ENCODE data around the gene DENND2A. TPM values are rescaled to one million over a fixed set of nuclear protein-coding genes. Genes with fewer than 3 reads are reported as not detected.
"Not testable (repeated sequence)": the region's sequence is repeated elsewhere in the genome, so short reads cannot be mapped to it uniquely, and the experiment has no call there.

DENND2A gene
- total RNA-seq, 2 experiments from 2014 or later = not detected

- POLR2A ChIA-PET; H3K27ac Mint-ChIP-seq; intact Hi-C loops (cut with DNase I, micrococcal nuclease); CTCF ChIA-PET; H3K4me3 Mint-ChIP-seq; H3K4me1 Mint-ChIP-seq; H3K27me3 Mint-ChIP-seq; H3K9me3 Mint-ChIP-seq (ENCODE audit: low read depth); ATAC-seq; H3K36me3 Mint-ChIP-seq (ENCODE audit: low read depth); DNase-seq: not testable (repeated sequence)
Observed at GRCh38 chr7:140553236-140553635, 87.4 kb downstream of the DENND2A start.

GRCh38 chr7:140552240-140552679, 88.4 kb downstream of the DENND2A start:
- Mint-ChIP-seq H3K4me3 (no peak overlapping the region), H3K9me3 (ENCODE audit: low read depth) (no peaks in the 10 kb centered on the region), H3K27me3 (no peaks in the 10 kb centered on the region), H3K4me1 (no peaks in the 10 kb centered on the region), H3K36me3 (ENCODE audit: low read depth) (no peaks in the 10 kb centered on the region), H3K27ac (no peak overlapping the region)
- ATAC-seq = no peak
- POLR2A ChIA-PET = no interaction called here
- DNase-seq = no peak
- CTCF ChIA-PET = no interaction called here
- intact Hi-C loops (cut with DNase I, micrococcal nuclease) = no loop called here

- intact Hi-C loops (cut with DNase I, micrococcal nuclease) = no loop called here
- Mint-ChIP-seq H3K27me3 (no peaks in the 10 kb centered on the region), H3K4me3 (no peak overlapping the region), H3K27ac (no peak overlapping the region), H3K9me3 (ENCODE audit: low read depth) (no peaks in the 10 kb centered on the region), H3K36me3 (ENCODE audit: low read depth) (no peaks in the 10 kb centered on the region), H3K4me1 (no peaks in the 10 kb centered on the region)
- no peak for DNase-seq
- ChIA-PET CTCF (interaction anchor here (0.6 to 0.7 kb wide), 2 partner anchors 13 to 64 kb away, joined by 3 read pairs; no protein-coding TSS in a partner anchor), POLR2A (no interaction called here)
- ATAC-seq = no peak
Observed at GRCh38 chr7:140551355-140552239, 89.0 kb downstream of the DENND2A start.

GRCh38 chr7:140546947-140547346, 93.7 kb downstream of the DENND2A start:
- Mint-ChIP-seq H3K27ac (no peak overlapping the region), H3K4me1 (no peaks in the 10 kb centered on the region), H3K4me3 (no peak overlapping the region), H3K27me3 (no peaks in the 10 kb centered on the region), H3K36me3 (ENCODE audit: low read depth) (no peaks in the 10 kb centered on the region), H3K9me3 (ENCODE audit: low read depth) (no peaks in the 10 kb centered on the region)
- CTCF ChIA-PET = no interaction called here
- intact Hi-C loops (cut with DNase I, micrococcal nuclease) = no loop called here
- POLR2A ChIA-PET = no interaction called here
- ATAC-seq (no peak), DNase-seq (no peak)

GRCh38 chr7:140544388-140544826, 96.2 kb downstream of the DENND2A start:
- POLR2A ChIA-PET = no interaction called here
- no peaks in the 10 kb centered on the region for H3K4me1 Mint-ChIP-seq
- H3K36me3 Mint-ChIP-seq (ENCODE audit: low read depth) = no peaks in the 10 kb centered on the region

GRCh38 chr7:140542228-140542603, 98.4 kb downstream of the DENND2A start:
- no peaks in the 10 kb centered on the region for H3K9me3 Mint-ChIP-seq (ENCODE audit: low read depth)
- intact Hi-C loops (cut with DNase I, micrococcal nuclease) = no loop called here
- no peak for DNase-seq
- no peak overlapping the region for H3K27ac Mint-ChIP-seq
- ChIA-PET CTCF (no interaction called here), POLR2A (no interaction called here)
- no peaks in the 10 kb centered on the region for H3K36me3 Mint-ChIP-seq (ENCODE audit: low read depth)
- no peak overlapping the region for H3K4me3 Mint-ChIP-seq
- no peaks in the 10 kb centered on the region for H3K27me3 Mint-ChIP-seq
- H3K4me1 Mint-ChIP-seq = no peaks in the 10 kb centered on the region
- ATAC-seq = no peak

More at GRCh38 chr7:140544388-140544826, 96.2 kb downstream of the DENND2A start:
- Mint-ChIP-seq H3K4me3 (no peak overlapping the region), H3K27me3 (no peaks in the 10 kb centered on the region), H3K9me3 (ENCODE audit: low read depth) (no peaks in the 10 kb centered on the region), H3K27ac (no peak overlapping the region)
- CTCF ChIA-PET = no interaction called here
- ATAC-seq (no peak), DNase-seq (no peak)
- intact Hi-C loops (cut with DNase I, micrococcal nuclease) = no loop called here

- no peak for ATAC-seq
- H3K27ac Mint-ChIP-seq = no peak overlapping the region
- intact Hi-C loops (cut with DNase I, micrococcal nuclease) = no loop called here
Observed at GRCh38 chr7:140541513-140542227, 98.9 kb downstream of the DENND2A start.

GRCh38 chr7:140541176-140541512, 99.5 kb downstream of the DENND2A start:
- Mint-ChIP-seq H3K4me1 (no peaks in the 10 kb centered on the region), H3K27me3 (no peaks in the 10 kb centered on the region), H3K9me3 (ENCODE audit: low read depth) (no peaks in the 10 kb centered on the region), H3K36me3 (ENCODE audit: low read depth) (no peaks in the 10 kb centered on the region), H3K4me3 (no peak overlapping the region), H3K27ac (no peak overlapping the region)
- intact Hi-C loops (cut with DNase I, micrococcal nuclease) = no loop called here
- ATAC-seq (no peak), DNase-seq (no peak)
- ChIA-PET CTCF (no interaction called here), POLR2A (no interaction called here)

More at GRCh38 chr7:140541513-140542227, 98.9 kb downstream of the DENND2A start:
- CTCF ChIA-PET = no interaction called here
- Mint-ChIP-seq H3K4me1 (no peaks in the 10 kb centered on the region), H3K4me3 (no peak overlapping the region), H3K9me3 (ENCODE audit: low read depth) (no peaks in the 10 kb centered on the region), H3K36me3 (ENCODE audit: low read depth) (no peaks in the 10 kb centered on the region), H3K27me3 (no peaks in the 10 kb centered on the region)
- no peak for DNase-seq
- POLR2A ChIA-PET = no interaction called here

GRCh38 chr7:140540136-140540777, 100.4 kb downstream of the DENND2A start:
- H3K9me3 Mint-ChIP-seq (ENCODE audit: low read depth) = no peaks in the 10 kb centered on the region
- H3K27me3 Mint-ChIP-seq = no peaks in the 10 kb centered on the region
- intact Hi-C loops (cut with DNase I, micrococcal nuclease) = no loop called here
- no peak overlapping the region for H3K27ac Mint-ChIP-seq
- ATAC-seq = no peak
- DNase-seq = no peak
- H3K36me3 Mint-ChIP-seq (ENCODE audit: low read depth) = no peaks in the 10 kb centered on the region
- CTCF ChIA-PET = no interaction called here
- POLR2A ChIA-PET = no interaction called here
- no peaks in the 10 kb centered on the region for H3K4me1 Mint-ChIP-seq
- H3K4me3 Mint-ChIP-seq = no peak overlapping the region

GRCh38 chr7:140539461-140539860, 101.2 kb downstream of the DENND2A start:
- Mint-ChIP-seq H3K27me3 (peaks cover 1% of the 10 kb centered on the region), H3K9me3 (ENCODE audit: low read depth) (no peaks in the 10 kb centered on the region), H3K36me3 (ENCODE audit: low read depth) (no peaks in the 10 kb centered on the region), H3K27ac (no peak overlapping the region), H3K4me1 (no peaks in the 10 kb centered on the region), H3K4me3 (no peak overlapping the region)
- intact Hi-C loops (cut with DNase I, micrococcal nuclease) = no loop called here
- POLR2A ChIA-PET = no interaction called here
- CTCF ChIA-PET = no interaction called here
- no peak for DNase-seq
- no peak for ATAC-seq

- intact Hi-C loops (cut with DNase I, micrococcal nuclease) = no loop called here
Observed at GRCh38 chr7:140537750-140538482, 102.7 kb downstream of the DENND2A start.

More at GRCh38 chr7:140537750-140538482, 102.7 kb downstream of the DENND2A start:
- DNase-seq (no peak), ATAC-seq (no peak)
- no peaks in the 10 kb centered on the region for H3K9me3 Mint-ChIP-seq (ENCODE audit: low read depth)
- H3K36me3 Mint-ChIP-seq (ENCODE audit: low read depth) = no peaks in the 10 kb centered on the region
- peaks cover 2% of the 10 kb centered on the region for H3K27me3 Mint-ChIP-seq
- H3K4me1 Mint-ChIP-seq = no peaks in the 10 kb centered on the region
- ChIA-PET CTCF (interaction anchor here (0.8 to 1.2 kb wide), 3 partner anchors 18 to 178 kb away, joined by 3 read pairs; no protein-coding TSS in a partner anchor), POLR2A (interaction anchor here (0.7 kb wide), 1 partner anchor 1144 kb away, joined by 3 read pairs; no protein-coding TSS in a partner anchor)
- no peak overlapping the region for H3K4me3 Mint-ChIP-seq
- H3K27ac Mint-ChIP-seq = no peak overlapping the region
